ENCODE data around the gene FOXN3. TPM values are rescaled to one million over a fixed set of nuclear protein-coding genes. Genes with fewer than 3 reads are reported as not detected.
"Not testable (repeated sequence)": the region's sequence is repeated elsewhere in the genome, so short reads cannot be mapped to it uniquely, and the experiment has no call there.

The FOXN3 gene
- total RNA-seq, 4 donors from 2014 or later: 98.7 to 116 (median 103) TPM

- no peaks in the 10 kb centered on the region for H3K27me3 ChIP-seq
- no peak for DNase-seq (ENCODE audit: low spot score in 2 of 2)
- H3K4me3 ChIP-seq: no peak overlapping the region
- peak overlapping the region in 1 of 4 donors; percentile 9 for H3K27ac ChIP-seq
- H3K36me3 ChIP-seq: peaks cover 0 to 7% (median 0%) of the 10 kb centered on the region in 3 donors
- WGBS, 2 donors: 80 to 83% methylated on average over 17 of the region's 17 CpGs
- no peak for TF ChIP-seq CTCF (IDR thresholded peaks at IDR 0.05)
- no peak for TF ChIP-seq POLR2A (IDR thresholded peaks at IDR 0.05)
- TF ChIP-seq EP300 (IDR thresholded peaks at IDR 0.05): no peak
- peaks cover 0 to 8% (median 0%) of the 10 kb centered on the region in 4 donors for H3K4me1 ChIP-seq
- no peaks in the 10 kb centered on the region for H3K9me3 ChIP-seq
These were observed 210.5 kb downstream of the FOXN3 start for GRCh38 chr14:89206389-89207031.

- WGBS, 2 donors: 92 to 95% methylated on average over 18 of the region's 18 CpGs
- no peak for DNase-seq (ENCODE audit: low spot score in 2 of 2)
These were observed 211.8 kb downstream of the FOXN3 start for GRCh38 chr14:89205137-89205740.

GRCh38 chr14:89202413-89203190 is 214.4 kb downstream of the FOXN3 start:
- Histone ChIP-seq H3K4me1 (peaks cover 0 to 4% (median 0%) of the 10 kb centered on the region in 4 donors), H3K27me3 (no peaks in the 10 kb centered on the region), H3K27ac (no peak overlapping the region), H3K4me3 (no peak overlapping the region), H3K36me3 (peaks cover 0 to 19% (median 0%) of the 10 kb centered on the region in 3 donors), H3K9me3 (no peaks in the 10 kb centered on the region)
- TF ChIP-seq EP300 (IDR thresholded peaks at IDR 0.05) (no peak), POLR2A (IDR thresholded peaks at IDR 0.05) (no peak), CTCF (IDR thresholded peaks at IDR 0.05) (no peak)
- WGBS, 2 donors: 84 to 86% methylated on average over 10 of the region's 10 CpGs
- no peak for DNase-seq (ENCODE audit: low spot score in 2 of 2)

More at GRCh38 chr14:89205137-89205740, 211.8 kb downstream of the FOXN3 start:
- H3K9me3 ChIP-seq: no peaks in the 10 kb centered on the region
- H3K36me3 ChIP-seq: peaks cover 0 to 12% (median 0%) of the 10 kb centered on the region in 3 donors
- no peaks in the 10 kb centered on the region for H3K27me3 ChIP-seq
- TF ChIP-seq CTCF (IDR thresholded peaks at IDR 0.05) (no peak), POLR2A (IDR thresholded peaks at IDR 0.05) (no peak), EP300 (IDR thresholded peaks at IDR 0.05) (no peak)
- H3K4me1 ChIP-seq: peaks cover 0 to 4% (median 0%) of the 10 kb centered on the region in 4 donors
- H3K4me3 ChIP-seq: no peak overlapping the region
- H3K27ac ChIP-seq: no peak overlapping the region

GRCh38 chr14:89201645-89202044 is 215.4 kb downstream of the FOXN3 start:
- no peak overlapping the region for H3K4me3 ChIP-seq
- 82 to 86% methylated on average over 4 of the region's 4 CpGs for WGBS, 2 donors
- no peaks in the 10 kb centered on the region for H3K27me3 ChIP-seq
- peaks cover 0 to 28% (median 0%) of the 10 kb centered on the region in 3 donors for H3K36me3 ChIP-seq
- no peaks in the 10 kb centered on the region for H3K9me3 ChIP-seq
- DNase-seq (ENCODE audit: low spot score in 2 of 2): no peak
- TF ChIP-seq EP300 (IDR thresholded peaks at IDR 0.05) (no peak), POLR2A (IDR thresholded peaks at IDR 0.05) (no peak), CTCF (IDR thresholded peaks at IDR 0.05) (no peak)
- no peak overlapping the region for H3K27ac ChIP-seq
- H3K4me1 ChIP-seq: peaks cover 0 to under 1% (median 0%) of the 10 kb centered on the region in 4 donors

- peaks cover 0 to 26% (median 0%) of the 10 kb centered on the region in 3 donors for H3K36me3 ChIP-seq
- H3K27me3 ChIP-seq; H3K27ac ChIP-seq; DNase-seq (ENCODE audit: low spot score in 2 of 2); H3K4me1 ChIP-seq; H3K4me3 ChIP-seq; H3K9me3 ChIP-seq: not testable (repeated sequence)
- 94 to 98% methylated on average over 3 of the region's 3 CpGs for WGBS, 2 donors
These were observed 217.7 kb downstream of the FOXN3 start for GRCh38 chr14:89199357-89199756.
